Measurements from ENCODE around the gene COMMD1.

Gene COMMD1

DNA sequence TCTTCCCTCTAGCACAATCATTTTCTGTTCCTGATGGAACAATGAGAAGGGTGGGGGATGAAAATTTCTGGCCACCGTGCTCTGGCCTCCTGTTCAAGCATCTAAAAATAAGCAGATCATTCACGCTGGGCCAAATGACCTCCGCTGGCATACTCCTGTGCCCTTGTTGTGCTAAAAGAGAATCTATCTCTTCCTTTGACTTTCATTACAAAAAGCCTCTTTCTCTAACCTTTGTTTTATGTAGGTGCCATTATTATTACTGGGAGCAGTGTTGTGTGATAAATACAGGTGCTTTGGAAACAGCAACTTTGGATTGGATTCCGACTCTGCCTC lies 245.8 kb downstream of the COMMD1 start:
- no peak overlapping the region for H3K4me2 ChIP-seq (ENCODE audit: low read length)

DNA sequence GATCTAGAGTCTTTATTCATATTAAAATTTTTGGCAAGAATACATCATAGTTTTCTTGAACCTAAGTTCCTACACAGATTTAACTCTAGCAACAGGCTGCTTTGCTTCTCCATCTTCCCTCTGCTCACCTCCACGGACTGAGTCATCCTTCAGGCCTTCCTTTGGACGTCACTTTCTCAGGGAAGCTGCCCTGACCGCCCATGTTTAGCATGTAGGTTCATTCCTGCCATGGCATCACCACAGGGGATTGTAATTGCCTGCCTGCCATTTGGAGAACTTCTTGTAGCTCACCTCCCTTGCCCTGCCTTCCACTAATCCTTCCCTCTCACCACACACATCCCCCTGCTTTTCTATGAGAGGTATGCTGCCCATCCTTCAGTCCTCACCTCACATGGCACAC lies 246.5 kb downstream of the COMMD1 start:
- Histone ChIP-seq H3K4me3 (ENCODE audit: low read length) (no peak overlapping the region), H3K27ac (ENCODE audit: low read depth, low read length) (no peak overlapping the region), H3K4me2 (ENCODE audit: low read length) (no peak overlapping the region), H3K27me3 (ENCODE audit: control insufficient read depth, low read length) (no peaks in the 10 kb centered on the region), H3K4me1 (ENCODE audit: control insufficient read depth, low read length) (peaks cover 3% of the 10 kb centered on the region), H3K9me3 (ENCODE audit: control insufficient read depth, insufficient read depth, low read length) (peaks cover 3% of the 10 kb centered on the region; the same call in 1 of the 2 replicates), H3K36me3 (ENCODE audit: control insufficient read depth, low read length) (no peaks in the 10 kb centered on the region), H3K79me2 (ENCODE audit: control insufficient read depth, low read length) (no peaks in the 10 kb centered on the region), H3F3A (ENCODE audit: control insufficient read depth, insufficient read depth) (no peaks in the 10 kb centered on the region), H4K20me1 (ENCODE audit: control insufficient read depth, insufficient read depth, low read depth, low read length) (no peaks in the 10 kb centered on the region), H3K9me2 (replicated peaks; ENCODE audit: control insufficient read depth, low read length) (no peaks in the 10 kb centered on the region)
- TF ChIP-seq, protein P1, sequence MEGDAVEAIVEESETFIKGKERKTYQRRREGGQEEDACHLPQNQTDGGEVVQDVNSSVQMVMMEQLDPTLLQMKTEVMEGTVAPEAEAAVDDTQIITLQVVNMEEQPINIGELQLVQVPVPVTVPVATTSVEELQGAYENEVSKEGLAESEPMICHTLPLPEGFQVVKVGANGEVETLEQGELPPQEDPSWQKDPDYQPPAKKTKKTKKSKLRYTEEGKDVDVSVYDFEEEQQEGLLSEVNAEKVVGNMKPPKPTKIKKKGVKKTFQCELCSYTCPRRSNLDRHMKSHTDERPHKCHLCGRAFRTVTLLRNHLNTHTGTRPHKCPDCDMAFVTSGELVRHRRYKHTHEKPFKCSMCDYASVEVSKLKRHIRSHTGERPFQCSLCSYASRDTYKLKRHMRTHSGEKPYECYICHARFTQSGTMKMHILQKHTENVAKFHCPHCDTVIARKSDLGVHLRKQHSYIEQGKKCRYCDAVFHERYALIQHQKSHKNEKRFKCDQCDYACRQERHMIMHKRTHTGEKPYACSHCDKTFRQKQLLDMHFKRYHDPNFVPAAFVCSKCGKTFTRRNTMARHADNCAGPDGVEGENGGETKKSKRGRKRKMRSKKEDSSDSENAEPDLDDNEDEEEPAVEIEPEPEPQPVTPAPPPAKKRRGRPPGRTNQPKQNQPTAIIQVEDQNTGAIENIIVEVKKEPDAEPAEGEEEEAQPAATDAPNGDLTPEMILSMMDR (IDR thresholded peaks at IDR 0.05; ENCODE audit: low read depth, low read length, poor library complexity, severe bottlenecking), result no peak
- TF ChIP-seq EZH2phosphoT487 (IDR thresholded peaks at IDR 0.05; ENCODE audit: borderline replicate concordance, low read length), result no peak

More for the DNA sequence above, 245.8 kb downstream of the COMMD1 start:
- TF ChIP-seq, protein P1 (IDR thresholded peaks at IDR 0.05; ENCODE audit: low read depth, low read length, poor library complexity, severe bottlenecking), result no peak
- no peak for TF ChIP-seq EZH2phosphoT487 (IDR thresholded peaks at IDR 0.05; ENCODE audit: borderline replicate concordance, low read length)
- H3K4me1 ChIP-seq (ENCODE audit: control insufficient read depth, low read length), result peaks cover 9% of the 10 kb centered on the region
- no peaks in the 10 kb centered on the region for H3K36me3 ChIP-seq (ENCODE audit: control insufficient read depth, low read length)
- no peaks in the 10 kb centered on the region for H3K9me2 ChIP-seq (replicated peaks; ENCODE audit: control insufficient read depth, low read length)
- H3F3A ChIP-seq (ENCODE audit: control insufficient read depth, insufficient read depth), result no peaks in the 10 kb centered on the region
- H3K27me3 ChIP-seq (ENCODE audit: control insufficient read depth, low read length), result no peaks in the 10 kb centered on the region
- H3K79me2 ChIP-seq (ENCODE audit: control insufficient read depth, low read length), result no peaks in the 10 kb centered on the region
- H3K27ac ChIP-seq (ENCODE audit: low read depth, low read length), result no peak overlapping the region
- peaks cover 3% of the 10 kb centered on the region; the same call in 1 of the 2 replicates for H3K9me3 ChIP-seq (ENCODE audit: control insufficient read depth, insufficient read depth, low read length)
- H3K4me3 ChIP-seq (ENCODE audit: low read length), result no peak overlapping the region
- H4K20me1 ChIP-seq (ENCODE audit: control insufficient read depth, insufficient read depth, low read depth, low read length), result no peaks in the 10 kb centered on the region

DNA sequence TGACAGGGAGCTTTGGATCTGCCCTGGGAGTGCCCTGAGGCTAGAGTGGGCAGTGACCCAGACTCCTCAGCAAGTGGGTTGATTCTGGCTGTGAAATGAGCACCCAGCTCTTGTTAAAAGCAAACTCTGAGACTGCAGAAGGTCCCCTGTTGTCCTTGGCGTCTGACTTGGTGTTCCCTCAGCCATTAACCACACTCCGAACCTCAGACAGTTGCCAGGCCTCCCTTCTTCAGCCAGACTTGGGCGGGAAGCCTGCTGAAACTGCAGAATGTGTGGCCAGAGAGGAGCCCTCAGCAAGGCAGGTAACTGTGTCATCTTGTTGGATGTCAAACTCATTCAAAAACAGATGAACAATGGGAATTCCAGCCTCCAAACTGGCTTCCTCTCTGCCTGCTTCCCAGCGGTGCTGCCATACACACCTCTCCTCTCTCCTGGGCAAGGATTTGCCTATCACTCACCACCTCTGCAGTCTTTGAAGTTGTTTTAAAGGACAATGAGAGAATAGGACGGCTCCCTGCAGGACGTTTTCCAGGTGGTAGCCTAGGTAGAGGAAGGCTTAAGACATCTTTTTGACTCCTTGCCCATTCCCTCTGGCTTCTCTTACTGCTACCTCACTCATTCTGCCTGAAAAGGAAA lies 251.5 kb downstream of the COMMD1 start:
- peaks cover 3% of the 10 kb centered on the region; the same call in 1 of the 2 replicates for H3K9me3 ChIP-seq (ENCODE audit: control insufficient read depth, insufficient read depth, low read length)
- H4K20me1 ChIP-seq (ENCODE audit: control insufficient read depth, insufficient read depth, low read depth, low read length), result no peaks in the 10 kb centered on the region
- H3K4me1 ChIP-seq (ENCODE audit: control insufficient read depth, low read length), result peaks cover 8% of the 10 kb centered on the region
- no peaks in the 10 kb centered on the region for H3K9me2 ChIP-seq (replicated peaks; ENCODE audit: control insufficient read depth, low read length)
- no peak overlapping the region for H3K4me3 ChIP-seq (ENCODE audit: low read length)
- no peaks in the 10 kb centered on the region for H3K36me3 ChIP-seq (ENCODE audit: control insufficient read depth, low read length)
- TF ChIP-seq, protein P1 (IDR thresholded peaks at IDR 0.05; ENCODE audit: low read depth, low read length, poor library complexity, severe bottlenecking), result no peak
- no peak for TF ChIP-seq EZH2phosphoT487 (IDR thresholded peaks at IDR 0.05; ENCODE audit: borderline replicate concordance, low read length)
- no peak overlapping the region for H3K27ac ChIP-seq (ENCODE audit: low read depth, low read length)
- no peaks in the 10 kb centered on the region for H3K27me3 ChIP-seq (ENCODE audit: control insufficient read depth, low read length)
- no peaks in the 10 kb centered on the region for H3F3A ChIP-seq (ENCODE audit: control insufficient read depth, insufficient read depth)
- H3K79me2 ChIP-seq (ENCODE audit: control insufficient read depth, low read length), result no peaks in the 10 kb centered on the region
- no peak overlapping the region for H3K4me2 ChIP-seq (ENCODE audit: low read length)

Data from DOHH2 (cell line).